ENCODE measurements around the gene TBPL2. TPM values are rescaled to one million over a fixed set of nuclear protein-coding genes. Genes with fewer than 3 reads are reported as not detected.
"Not testable (repeated sequence)": the region's sequence is repeated elsewhere in the genome, so short reads cannot be mapped to it uniquely, and the experiment has no call there.

TBPL2 gene
- total and polyA plus RNA-seq, 4 donors = not detected

GRCh38 chr14:55457496-55457895, 17.1 kb upstream of the TBPL2 start:
- H3K9me3 ChIP-seq (ENCODE audit: control insufficient read depth in 4 of 4, low read length in 3 of 4) = no peaks in the 10 kb centered on the region
- H3K36me3 ChIP-seq (ENCODE audit: control insufficient read depth in 4 of 4, insufficient read depth in 3 of 4, low read depth in 1 of 4, low read length in 3 of 4) = no peaks in the 10 kb centered on the region
- no peaks in the 10 kb centered on the region for H3K27me3 ChIP-seq (ENCODE audit: control insufficient read depth in 4 of 4, insufficient read depth in 4 of 4, low read length in 3 of 4)
- no peak overlapping the region for H3K27ac ChIP-seq (ENCODE audit: low read depth in 1 of 2, low read length in 2 of 2)
- no peak overlapping the region for H3K9ac ChIP-seq (ENCODE audit: low read depth in 1 of 2, low read length in 2 of 2)
- H3K4me3 ChIP-seq (ENCODE audit: low read depth in 1 of 3, low read length in 3 of 3) = no peak overlapping the region
- DNase-seq (ENCODE audit: low spot score) = no peak
- TF ChIP-seq ZBTB33 (IDR thresholded peaks at IDR 0.05) (no peak), TAF1 (conservative IDR thresholded peaks at IDR 0.05) (no peak), FOXA2 (IDR thresholded peaks at IDR 0.05) (no peak), ATF3 (IDR thresholded peaks at IDR 0.05) (no peak), YY1 (IDR thresholded peaks at IDR 0.05) (no peak), RAD21 (IDR thresholded peaks at IDR 0.05) (no peak)
- 78% methylated on average over 6 of the region's 6 CpGs for WGBS
- no peaks in the 10 kb centered on the region for H3K4me1 ChIP-seq (ENCODE audit: control insufficient read depth in 4 of 4, insufficient read depth in 4 of 4, low read length in 3 of 4)

- H3K36me3 ChIP-seq (ENCODE audit: control insufficient read depth in 4 of 4, insufficient read depth in 3 of 4, low read depth in 1 of 4, low read length in 3 of 4); H3K27me3 ChIP-seq (ENCODE audit: control insufficient read depth in 4 of 4, insufficient read depth in 4 of 4, low read length in 3 of 4); H3K27ac ChIP-seq (ENCODE audit: low read depth in 1 of 2, low read length in 2 of 2); DNase-seq (ENCODE audit: low spot score); H3K4me3 ChIP-seq (ENCODE audit: low read depth in 1 of 3, low read length in 3 of 3); H3K4me1 ChIP-seq (ENCODE audit: control insufficient read depth in 4 of 4, insufficient read depth in 4 of 4, low read length in 3 of 4); H3K9ac ChIP-seq (ENCODE audit: low read depth in 1 of 2, low read length in 2 of 2); H3K9me3 ChIP-seq (ENCODE audit: control insufficient read depth in 4 of 4, low read length in 3 of 4): not testable (repeated sequence)
- 95% methylated on average over 24 of the region's 34 CpGs for WGBS
Observed at GRCh38 chr14:55456411-55456810, 16.0 kb upstream of the TBPL2 start.

- WGBS = 56% methylated on average over 13 of the region's 13 CpGs
- H3K36me3 ChIP-seq (ENCODE audit: control insufficient read depth in 4 of 4, insufficient read depth in 3 of 4, low read depth in 1 of 4, low read length in 3 of 4) = no peaks in the 10 kb centered on the region
- no peak overlapping the region for H3K9ac ChIP-seq (ENCODE audit: low read depth in 1 of 2, low read length in 2 of 2)
- no peak overlapping the region for H3K27ac ChIP-seq (ENCODE audit: low read depth in 1 of 2, low read length in 2 of 2)
- no peak for DNase-seq (ENCODE audit: low spot score)
- no peaks in the 10 kb centered on the region for H3K4me1 ChIP-seq (ENCODE audit: control insufficient read depth in 4 of 4, insufficient read depth in 4 of 4, low read length in 3 of 4)
- H3K4me3 ChIP-seq (ENCODE audit: low read depth in 1 of 3, low read length in 3 of 3) = no peak overlapping the region
- no peaks in the 10 kb centered on the region for H3K27me3 ChIP-seq (ENCODE audit: control insufficient read depth in 4 of 4, insufficient read depth in 4 of 4, low read length in 3 of 4)
- H3K9me3 ChIP-seq (ENCODE audit: control insufficient read depth in 4 of 4, low read length in 3 of 4) = no peaks in the 10 kb centered on the region
- no peak for TF ChIP-seq TAF1 (conservative IDR thresholded peaks at IDR 0.05)
- no peak for TF ChIP-seq NR2F2 (IDR thresholded peaks at IDR 0.05)
- TF ChIP-seq RAD21 (IDR thresholded peaks at IDR 0.05) = no peak
- TF ChIP-seq HNF4G (IDR thresholded peaks at IDR 0.05) = no peak
- no peak for TF ChIP-seq REST (IDR thresholded peaks at IDR 0.05)
- TF ChIP-seq RXRA (IDR thresholded peaks at IDR 0.05) = no peak
- TF ChIP-seq GABPA (IDR thresholded peaks at IDR 0.05 in 1 of 2, conservative IDR thresholded peaks at IDR 0.05 in 1 of 2) = no peak
- TF ChIP-seq ATF3 (IDR thresholded peaks at IDR 0.05) = no peak
- no peak for TF ChIP-seq FOXA2 (IDR thresholded peaks at IDR 0.05)
- no peak for TF ChIP-seq SP1 (IDR thresholded peaks at IDR 0.05)
- no peak for TF ChIP-seq MAX (IDR thresholded peaks at IDR 0.05)
- TF ChIP-seq HNF4A (conservative IDR thresholded peaks at IDR 0.05) = no peak
- no peak for TF ChIP-seq EGR1 (IDR thresholded peaks at IDR 0.05; ENCODE audit: low read depth in 2 of 2)
- no peak for TF ChIP-seq YY1 (IDR thresholded peaks at IDR 0.05)
- no peak for TF ChIP-seq JUND (IDR thresholded peaks at IDR 0.05)
- TF ChIP-seq CTCF (IDR thresholded peaks at IDR 0.05; ENCODE audit: low read depth, low read length, missing input control) = no peak
- no peak for TF ChIP-seq FOXA1 (IDR thresholded peaks at IDR 0.05)
Observed at GRCh38 chr14:55454264-55455002, 14.0 kb upstream of the TBPL2 start.
